ENCODE results near the gene CSH1.

Gene CSH1

GRCh38 chr17:63931981-63932561 lies 35.7 kb upstream of the CSH1 start, which contains the start of gene CD79B:
Gene CD79B (minus strand): TSS chr17:63932331. CDS start chr17:63932261, 70 bp downstream.
- H3K27ac ChIP-seq (ENCODE audit: poor library complexity, severe bottlenecking), result no peak within 1 kb of the TSS
- no peaks in the 10 kb centered on the region for H3K9me3 ChIP-seq (ENCODE audit: severe bottlenecking)
- no peaks in the 10 kb centered on the region for H3K4me1 ChIP-seq (ENCODE audit: insufficient read depth, poor library complexity, severe bottlenecking)
- no peaks in the 10 kb centered on the region for H3K36me3 ChIP-seq (ENCODE audit: low read depth)
- no peaks in the 10 kb centered on the region for H3K27me3 ChIP-seq (ENCODE audit: insufficient read depth, poor library complexity, severe bottlenecking)
- DNase-seq (ENCODE audit: low spot score), result no peak
- H3K4me3 ChIP-seq (ENCODE audit: severe bottlenecking), result no peak within 1 kb of the TSS
- TF ChIP-seq CTCF (IDR thresholded peaks at IDR 0.05; ENCODE audit: poor library complexity, severe bottlenecking), result no peak
- ATAC-seq (ENCODE audit: low read depth), result no peak

- ATAC-seq (ENCODE audit: low read depth), result peak; percentile 37; the same call in 1 of the 3 replicates
- H3K9me3 ChIP-seq (ENCODE audit: severe bottlenecking), result no peaks in the 10 kb centered on the region
- no peak overlapping the region for H3K27ac ChIP-seq (ENCODE audit: poor library complexity, severe bottlenecking)
- DNase-seq (ENCODE audit: low spot score), result peak; percentile 67
- no peaks in the 10 kb centered on the region for H3K36me3 ChIP-seq (ENCODE audit: low read depth)
- H3K4me1 ChIP-seq (ENCODE audit: insufficient read depth, poor library complexity, severe bottlenecking), result no peaks in the 10 kb centered on the region
- H3K4me3 ChIP-seq (ENCODE audit: severe bottlenecking), result no peak overlapping the region
- no peaks in the 10 kb centered on the region for H3K27me3 ChIP-seq (ENCODE audit: insufficient read depth, poor library complexity, severe bottlenecking)
- TF ChIP-seq CTCF (IDR thresholded peaks at IDR 0.05; ENCODE audit: poor library complexity, severe bottlenecking), result no peak
These were observed 34.7 kb upstream of the CSH1 start for GRCh38 chr17:63930951-63931575.

- TF ChIP-seq CTCF (IDR thresholded peaks at IDR 0.05; ENCODE audit: poor library complexity, severe bottlenecking), result no peak
- no peaks in the 10 kb centered on the region for H3K4me1 ChIP-seq (ENCODE audit: insufficient read depth, poor library complexity, severe bottlenecking)
- no peak for DNase-seq (ENCODE audit: low spot score)
- no peaks in the 10 kb centered on the region for H3K36me3 ChIP-seq (ENCODE audit: low read depth)
- ATAC-seq (ENCODE audit: low read depth), result peak; percentile 28; the same call in 2 of the 3 replicates
- H3K27ac ChIP-seq (ENCODE audit: poor library complexity, severe bottlenecking), result no peak overlapping the region
- H3K4me3 ChIP-seq (ENCODE audit: severe bottlenecking), result no peak overlapping the region
- H3K27me3 ChIP-seq (ENCODE audit: insufficient read depth, poor library complexity, severe bottlenecking), result no peaks in the 10 kb centered on the region
- H3K9me3 ChIP-seq (ENCODE audit: severe bottlenecking), result no peaks in the 10 kb centered on the region
These were observed 33.7 kb upstream of the CSH1 start for GRCh38 chr17:63929860-63930766.

- Histone ChIP-seq H3K27me3 (ENCODE audit: insufficient read depth, poor library complexity, severe bottlenecking) (no peaks in the 10 kb centered on the region), H3K9me3 (ENCODE audit: severe bottlenecking) (no peaks in the 10 kb centered on the region), H3K4me3 (ENCODE audit: severe bottlenecking) (no peak overlapping the region), H3K27ac (ENCODE audit: poor library complexity, severe bottlenecking) (no peak overlapping the region), H3K4me1 (ENCODE audit: insufficient read depth, poor library complexity, severe bottlenecking) (no peaks in the 10 kb centered on the region), H3K36me3 (ENCODE audit: low read depth) (no peaks in the 10 kb centered on the region)
- no peak for DNase-seq (ENCODE audit: low spot score)
- no peak for ATAC-seq (ENCODE audit: low read depth)
- TF ChIP-seq CTCF (IDR thresholded peaks at IDR 0.05; ENCODE audit: poor library complexity, severe bottlenecking), result no peak
These were observed 32.8 kb upstream of the CSH1 start for GRCh38 chr17:63928966-63929695.
